Measurements from ENCODE around the gene ANAPC10.

DNA sequence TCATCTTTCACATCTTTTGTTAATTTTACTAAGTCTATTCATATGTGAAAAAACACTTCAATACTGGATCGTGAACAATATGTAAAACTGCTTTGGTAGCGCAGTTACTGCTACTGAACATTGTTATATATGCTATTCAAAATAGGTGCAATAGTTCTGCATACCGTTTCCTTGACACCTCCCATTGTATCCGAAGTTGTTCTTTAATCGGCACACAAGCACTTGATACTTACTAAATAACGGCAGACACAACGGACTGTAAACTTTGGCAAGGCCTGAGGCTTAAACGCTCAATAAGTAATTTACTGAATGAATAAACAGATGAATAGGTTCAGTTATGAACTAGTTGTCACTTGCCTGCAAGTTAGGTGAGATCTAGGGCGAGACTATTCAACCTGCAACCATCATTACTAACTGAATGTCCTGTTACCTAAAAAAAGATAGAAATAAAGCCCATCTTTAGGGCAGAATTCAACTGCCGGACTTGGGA, 620 bp downstream of the ANAPC10 start:
- no peak for TF ChIP-seq POLR2A (IDR thresholded peaks at IDR 0.05; ENCODE audit: low read length)
- TF ChIP-seq EHF (CRISPR knock-in tag; IDR thresholded peaks at IDR 0.05): no peak
- TF ChIP-seq, protein P1, sequence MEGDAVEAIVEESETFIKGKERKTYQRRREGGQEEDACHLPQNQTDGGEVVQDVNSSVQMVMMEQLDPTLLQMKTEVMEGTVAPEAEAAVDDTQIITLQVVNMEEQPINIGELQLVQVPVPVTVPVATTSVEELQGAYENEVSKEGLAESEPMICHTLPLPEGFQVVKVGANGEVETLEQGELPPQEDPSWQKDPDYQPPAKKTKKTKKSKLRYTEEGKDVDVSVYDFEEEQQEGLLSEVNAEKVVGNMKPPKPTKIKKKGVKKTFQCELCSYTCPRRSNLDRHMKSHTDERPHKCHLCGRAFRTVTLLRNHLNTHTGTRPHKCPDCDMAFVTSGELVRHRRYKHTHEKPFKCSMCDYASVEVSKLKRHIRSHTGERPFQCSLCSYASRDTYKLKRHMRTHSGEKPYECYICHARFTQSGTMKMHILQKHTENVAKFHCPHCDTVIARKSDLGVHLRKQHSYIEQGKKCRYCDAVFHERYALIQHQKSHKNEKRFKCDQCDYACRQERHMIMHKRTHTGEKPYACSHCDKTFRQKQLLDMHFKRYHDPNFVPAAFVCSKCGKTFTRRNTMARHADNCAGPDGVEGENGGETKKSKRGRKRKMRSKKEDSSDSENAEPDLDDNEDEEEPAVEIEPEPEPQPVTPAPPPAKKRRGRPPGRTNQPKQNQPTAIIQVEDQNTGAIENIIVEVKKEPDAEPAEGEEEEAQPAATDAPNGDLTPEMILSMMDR (IDR thresholded peaks at IDR 0.05): no peak
- no peak for TF ChIP-seq RNF2 (IDR thresholded peaks at IDR 0.05; ENCODE audit: borderline replicate concordance, low read depth)
- TF ChIP-seq, protein P2, sequence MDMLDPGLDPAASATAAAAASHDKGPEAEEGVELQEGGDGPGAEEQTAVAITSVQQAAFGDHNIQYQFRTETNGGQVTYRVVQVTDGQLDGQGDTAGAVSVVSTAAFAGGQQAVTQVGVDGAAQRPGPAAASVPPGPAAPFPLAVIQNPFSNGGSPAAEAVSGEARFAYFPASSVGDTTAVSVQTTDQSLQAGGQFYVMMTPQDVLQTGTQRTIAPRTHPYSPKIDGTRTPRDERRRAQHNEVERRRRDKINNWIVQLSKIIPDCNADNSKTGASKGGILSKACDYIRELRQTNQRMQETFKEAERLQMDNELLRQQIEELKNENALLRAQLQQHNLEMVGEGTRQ (IDR thresholded peaks at IDR 0.05): no peak
- no peak for TF ChIP-seq MAZ (IDR thresholded peaks at IDR 0.05; ENCODE audit: borderline replicate concordance, low read depth, low read length)
- no peak for TF ChIP-seq NR3C1 (IDR thresholded peaks at IDR 0.05)
- TF ChIP-seq EP300 (IDR thresholded peaks at IDR 0.05): no peak
